Mesenchymal stem cell (in vitro differentiated cells and primary cell): ENCODE data around the gene SEC14L3.

Experiments
- DNase-seq: peaks from one replicate; pipeline ENCODE4 v3.0.0-alpha.2; 2013
- H2AFZ ChIP-seq: one replicate; pipeline ENCODE4 v1.6.1; 2013; ENCODE audit warnings: low read depth, mild to moderate bottlenecking, control low read depth, inconsistent platforms, low read length, moderate library complexity
- H2AK5ac ChIP-seq: 2 replicates; pipeline ENCODE4 v1.6.1; 2013; ENCODE audit warnings: low read length, moderate library complexity, mild to moderate bottlenecking, inconsistent platforms; ENCODE audit not compliant: severe bottlenecking
- H2BK120ac ChIP-seq: one replicate; pipeline ENCODE4 v1.6.1; 2013; ENCODE audit warnings: low read depth, mild to moderate bottlenecking, inconsistent platforms, low read length, moderate library complexity
- H2BK12ac ChIP-seq, 2 experiments: one replicate each; pipeline ENCODE4 v1.6.1; 2013; ENCODE audit warnings: inconsistent platforms in 2 of 2, low read length in 2 of 2, mild to moderate bottlenecking in 2 of 2, moderate library complexity in 2 of 2, control low read depth in 1 of 2
- H2BK15ac ChIP-seq: one replicate; pipeline ENCODE4 v1.6.1; 2013; ENCODE audit warnings: mild to moderate bottlenecking, low read depth, inconsistent platforms; ENCODE audit not compliant: poor library complexity, severe bottlenecking
- H2BK5ac ChIP-seq: 2 replicates; pipeline ENCODE4 v1.6.1; 2013; ENCODE audit warnings: low read depth, mild to moderate bottlenecking, low read length, control low read depth, inconsistent platforms; ENCODE audit not compliant: poor library complexity, severe bottlenecking
- H3K14ac ChIP-seq, 2 experiments: one replicate each; pipeline ENCODE4 v1.6.1; 2013; ENCODE audit warnings: inconsistent platforms in 2 of 2, low read length in 2 of 2, control low read depth in 1 of 2, mild to moderate bottlenecking in 1 of 2, moderate library complexity in 1 of 2
- H3K18ac ChIP-seq, 2 experiments: one replicate each; pipeline ENCODE4 v1.6.1; 2013; ENCODE audit warnings: inconsistent platforms in 2 of 2, low read length in 2 of 2, control low read depth in 1 of 2, low read depth in 1 of 2, mild to moderate bottlenecking in 1 of 2
- H3K23ac ChIP-seq, 2 experiments: one replicate each; pipeline ENCODE4 v1.6.1; 2013; ENCODE audit warnings: inconsistent platforms in 2 of 2, low read length in 2 of 2, mild to moderate bottlenecking in 2 of 2, moderate library complexity in 2 of 2, control low read depth in 1 of 2
- H3K27ac ChIP-seq: 2 replicates; pipeline ENCODE4 v1.5.1; 2013; ENCODE audit warnings: mild to moderate bottlenecking, moderate library complexity, low read length, control low read depth, inconsistent platforms; ENCODE audit not compliant: poor library complexity, severe bottlenecking
- H3K27me3 ChIP-seq, 2 experiments: 2 replicates each; pipeline versions ENCODE4 v1.6.1 to v1.7.0; 2013; ENCODE audit warnings: low read length in 2 of 2, mild to moderate bottlenecking in 2 of 2, moderate library complexity in 2 of 2, control low read depth in 1 of 2, inconsistent platforms in 1 of 2; ENCODE audit not compliant: control insufficient read depth in 1 of 2, insufficient read depth in 1 of 2
- H3K36me3 ChIP-seq, 2 experiments: 2 replicates each; pipeline versions ENCODE4 v1.6.1 to v1.7.0; 2013; ENCODE audit warnings: low read length in 2 of 2, control low read depth in 1 of 2, inconsistent platforms in 1 of 2, low read depth in 1 of 2, mild to moderate bottlenecking in 1 of 2; ENCODE audit not compliant: insufficient read depth in 2 of 2, control insufficient read depth in 1 of 2
- H3K4ac ChIP-seq, 2 experiments: one replicate each; pipeline ENCODE4 v1.6.1; 2013; ENCODE audit warnings: inconsistent platforms in 2 of 2, low read length in 2 of 2, mild to moderate bottlenecking in 2 of 2, moderate library complexity in 2 of 2, control low read depth in 1 of 2, low read depth in 1 of 2
- H3K4me1 ChIP-seq: 2 replicates; pipeline ENCODE4 v1.6.1; 2013; ENCODE audit warnings: low read depth, low read length, control low read depth; ENCODE audit not compliant: control insufficient read depth, insufficient read depth
- H3K4me2 ChIP-seq: 2 replicates; pipeline ENCODE4 v1.6.1; 2013; ENCODE audit warnings: low read length, mild to moderate bottlenecking, inconsistent platforms; ENCODE audit not compliant: poor library complexity, severe bottlenecking
- H3K4me3 ChIP-seq, 2 experiments: 2 replicates each; pipeline versions ENCODE4 v1.5.1 to v1.7.0; 2013; ENCODE audit warnings: low read length in 2 of 2, mild to moderate bottlenecking in 2 of 2, control low read depth in 1 of 2, low read depth in 1 of 2; ENCODE audit not compliant: insufficient read depth in 1 of 2
- H3K79me1 ChIP-seq: replicated peaks from 2 replicates; pipeline ENCODE4 v1.6.1; 2013; ENCODE audit warnings: mild to moderate bottlenecking, control low read depth, low read length, inconsistent platforms; ENCODE audit not compliant: poor library complexity, severe bottlenecking
- H3K9ac ChIP-seq: 2 replicates; pipeline ENCODE4 v1.7.0; 2013; ENCODE audit warnings: mild to moderate bottlenecking, low read length, moderate library complexity
- H3K9me3 ChIP-seq: 2 replicates; pipeline ENCODE4 v1.7.0; 2013; ENCODE audit warnings: mild to moderate bottlenecking, low read length; ENCODE audit not compliant: control insufficient read depth
- H4K8ac ChIP-seq: one replicate; pipeline ENCODE4 v1.6.1; 2013; ENCODE audit warnings: inconsistent platforms, mild to moderate bottlenecking, low read length, moderate library complexity
- H4K91ac ChIP-seq: one replicate; pipeline ENCODE4 v1.6.1; 2013; ENCODE audit warnings: mild to moderate bottlenecking, low read length, inconsistent platforms
- WGBS: methylation state at CpG from one replicate; pipeline ENCODE4 v1.1.7; 2013; ENCODE audit warnings: mixed read lengths; 5-methylcytosine and 5-hydroxymethylcytosine counted together

SEC14L3 gene

DNA sequence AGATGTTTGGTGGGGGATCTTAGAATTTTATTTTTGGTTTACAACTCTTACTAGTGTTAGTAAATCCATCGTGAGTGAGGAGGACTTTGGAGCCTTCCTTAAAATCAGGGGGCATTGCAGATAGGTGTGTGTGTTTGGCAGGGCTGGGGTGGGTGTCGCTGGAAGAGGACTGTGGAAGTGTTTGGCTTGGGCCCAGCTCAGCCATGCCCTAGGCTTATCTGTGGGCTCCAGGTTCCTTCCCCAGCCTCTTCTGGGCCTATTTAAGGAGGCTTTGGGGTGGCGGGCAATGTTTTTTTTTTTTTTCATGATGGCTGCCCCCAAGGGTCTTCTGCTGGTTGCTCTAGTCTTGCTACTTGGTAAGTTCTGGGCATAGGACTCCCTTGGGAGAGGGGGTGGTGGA lies 24.2 kb downstream of the SEC14L3 start:
- H3K27me3 ChIP-seq: peaks cover 9 to 10% of the 10 kb centered on the region in 2 experiments
- H3K4me3 ChIP-seq: no peak overlapping the region
- no peak overlapping the region for H3K27ac ChIP-seq
- no peak overlapping the region for H3K14ac ChIP-seq
- no peak overlapping the region for H2BK15ac ChIP-seq
- no peak overlapping the region for H2BK5ac ChIP-seq
- no peak overlapping the region for H2BK12ac ChIP-seq
- no peak overlapping the region for H2AK5ac ChIP-seq
- WGBS: 83% methylated on average over 2 of the region's 3 CpGs
- H3K4ac ChIP-seq: no peak overlapping the region
- H4K8ac ChIP-seq: no peak overlapping the region
- no peak overlapping the region for H3K23ac ChIP-seq
- no peak for DNase-seq
- no peaks in the 10 kb centered on the region for H3K36me3 ChIP-seq
- no peak overlapping the region for H2BK120ac ChIP-seq
- no peak overlapping the region for H3K9ac ChIP-seq
- H3K18ac ChIP-seq: no peak overlapping the region
- no peaks in the 10 kb centered on the region for H3K9me3 ChIP-seq
- no peaks in the 10 kb centered on the region for H3K79me1 ChIP-seq
- peaks cover 6% of the 10 kb centered on the region for H3K4me1 ChIP-seq
- no peak overlapping the region for H3K4me2 ChIP-seq
- H2AFZ ChIP-seq: no peak overlapping the region
- H4K91ac ChIP-seq: no peak overlapping the region

GRCh38 chr22:30445438-30446145 lies 26.2 kb downstream of the SEC14L3 start:
- Histone ChIP-seq H3K4me3 (no peak overlapping the region), H3K27me3 (peaks cover 0 to 2% of the 10 kb centered on the region in 2 experiments), H2BK15ac (no peak overlapping the region), H2BK12ac (no peak overlapping the region), H3K18ac (no peak overlapping the region), H2BK5ac (no peak overlapping the region), H3K23ac (no peak overlapping the region), H3K4me2 (no peak overlapping the region), H3K79me1 (no peaks in the 10 kb centered on the region), H2AFZ (no peak overlapping the region), H3K27ac (no peak overlapping the region), H3K4me1 (peaks cover 6% of the 10 kb centered on the region), H3K14ac (no peak overlapping the region), H3K36me3 (no peaks in the 10 kb centered on the region), H2AK5ac (no peak overlapping the region), H4K91ac (no peak overlapping the region), H2BK120ac (no peak overlapping the region), H3K9me3 (no peaks in the 10 kb centered on the region), H4K8ac (no peak overlapping the region), H3K9ac (peak overlapping the region; percentile 78), H3K4ac (no peak overlapping the region)
- DNase-seq: peak; percentile 58
- 79% methylated on average over 4 of the region's 5 CpGs for WGBS

- Histone ChIP-seq H2AK5ac (no peak overlapping the region), H3K4me2 (no peak overlapping the region), H3K4me3 (peak overlapping the region; percentile 4 to 21), H3K27ac (no peak overlapping the region), H4K8ac (peak overlapping the region; percentile 57), H3K9me3 (no peaks in the 10 kb centered on the region), H2BK120ac (no peak overlapping the region), H2BK15ac (peak overlapping the region; percentile 33), H3K9ac (peak overlapping the region; percentile 78), H3K27me3 (peaks cover 4 to 5% of the 10 kb centered on the region in 2 experiments), H4K91ac (peak overlapping the region; percentile 54), H3K4me1 (peaks cover 6% of the 10 kb centered on the region), H3K36me3 (no peaks in the 10 kb centered on the region), H2BK12ac (peak overlapping the region in 1 of 2 experiments; percentile 5), H3K79me1 (no peaks in the 10 kb centered on the region), H3K4ac (no peak overlapping the region), H2BK5ac (no peak overlapping the region), H3K14ac (no peak overlapping the region), H3K18ac (no peak overlapping the region), H3K23ac (no peak overlapping the region), H2AFZ (no peak overlapping the region)
- whole genome bisulfite sequencing: 22% methylated on average over 10 of the region's 11 CpGs
- DNase-seq: peak; percentile 62
Observed at GRCh38 chr22:30444632-30445437, 27.0 kb downstream of the SEC14L3 start.

DNA sequence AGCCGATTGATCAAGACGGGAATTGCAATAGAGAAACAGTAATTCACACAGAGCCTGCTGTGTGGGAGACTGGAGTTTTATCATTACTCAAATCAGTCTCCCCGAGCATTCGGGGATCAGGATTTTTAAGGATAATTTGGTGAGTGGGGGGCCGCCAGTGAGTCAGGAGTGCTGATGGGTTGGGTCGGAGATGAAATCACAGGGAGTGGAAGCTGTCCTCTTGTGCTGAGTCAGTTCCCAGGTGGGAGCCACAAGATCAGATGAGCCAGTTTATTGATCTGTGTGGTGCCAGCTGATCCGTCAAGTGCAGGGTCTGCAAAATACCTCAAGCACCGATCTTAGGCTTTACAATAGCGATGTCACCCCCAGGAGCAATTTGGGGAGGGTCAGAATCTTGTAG lies 30.7 kb downstream of the SEC14L3 start:
- H3K18ac ChIP-seq: no peak overlapping the region
- no peak overlapping the region for H2BK12ac ChIP-seq
- H4K91ac ChIP-seq: no peak overlapping the region
- H3K9me3 ChIP-seq: no peaks in the 10 kb centered on the region
- H3K4me3 ChIP-seq: no peak overlapping the region
- no peak overlapping the region for H3K4ac ChIP-seq
- no peaks in the 10 kb centered on the region for H3K36me3 ChIP-seq
- DNase-seq: no peak
- H4K8ac ChIP-seq: no peak overlapping the region
- WGBS: 86% methylated on average over 8 of the region's 9 CpGs
- H2BK120ac ChIP-seq: no peak overlapping the region
- no peak overlapping the region for H3K27ac ChIP-seq
- no peak overlapping the region for H2AFZ ChIP-seq
- no peak overlapping the region for H2AK5ac ChIP-seq
- peaks cover 6 to 8% of the 10 kb centered on the region in 2 experiments for H3K27me3 ChIP-seq
- H3K9ac ChIP-seq: no peak overlapping the region
- no peak overlapping the region for H3K14ac ChIP-seq
- no peak overlapping the region for H3K23ac ChIP-seq
- H2BK15ac ChIP-seq: no peak overlapping the region
- no peak overlapping the region for H2BK5ac ChIP-seq
- no peaks in the 10 kb centered on the region for H3K79me1 ChIP-seq
- peaks cover 6% of the 10 kb centered on the region for H3K4me1 ChIP-seq
- H3K4me2 ChIP-seq: no peak overlapping the region
